GM15510 (cell line): ENCODE data around the gene TCIRG1.
A peak's percentile ranks its signal among the peaks of the same experiment; 100 is the strongest.

Experiments used
- POLR2A ChIP-seq: IDR thresholded peaks from 3 replicates; pipeline ENCODE4 v1.6.1; 2011; ENCODE audit warnings: borderline replicate concordance; ENCODE audit not compliant: insufficient read length; ENCODE audit errors: extremely low read depth

TCIRG1 gene

GRCh38 chr11:68038718-68039525 lies at the start of gene TCIRG1:
TCIRG1 (plus strand) TSS chr11:68039025; CDS start chr11:68041272, 2,247 bp downstream.
- peak; percentile 93 for TF ChIP-seq POLR2A

- TF ChIP-seq POLR2A, result no peak
Observed at GRCh38 chr11:67996051-67996450, 42.8 kb upstream of the TCIRG1 start.

- peak; percentile 29 for TF ChIP-seq POLR2A
Observed at GRCh38 chr11:67996622-67997474, 42.0 kb upstream of the TCIRG1 start.

GRCh38 chr11:67997475-67997921 lies 41.3 kb upstream of the TCIRG1 start:
- TF ChIP-seq POLR2A, result peak; percentile 6

GRCh38 chr11:67998150-67999045 lies 40.4 kb upstream of the TCIRG1 start:
- no peak for TF ChIP-seq POLR2A

GRCh38 chr11:67999201-67999629 lies 39.6 kb upstream of the TCIRG1 start:
- TF ChIP-seq POLR2A, result no peak

GRCh38 chr11:67999704-68000103 lies 39.1 kb upstream of the TCIRG1 start:
- TF ChIP-seq POLR2A, result peak; percentile 14

GRCh38 chr11:68002575-68002937 lies 36.3 kb upstream of the TCIRG1 start:
- peak; percentile 18 for TF ChIP-seq POLR2A

- TF ChIP-seq POLR2A, result no peak
Observed at GRCh38 chr11:68002938-68003845, 35.6 kb upstream of the TCIRG1 start.

GRCh38 chr11:68003846-68004550 lies 34.8 kb upstream of the TCIRG1 start, which contains the start of gene UNC93B1:
UNC93B1 (minus strand) TSS chr11:68004097; CDS start chr11:68004043, 54 bp downstream.
- TF ChIP-seq POLR2A, result peak; percentile 89

GRCh38 chr11:68004551-68005335 lies 34.1 kb upstream of the TCIRG1 start:
- TF ChIP-seq POLR2A, result no peak

GRCh38 chr11:68006606-68007166 lies 32.1 kb upstream of the TCIRG1 start:
- TF ChIP-seq POLR2A, result no peak
